ENCODE data around the gene INPP5J.
"Not testable (repeated sequence)": the region's sequence is repeated elsewhere in the genome, so short reads cannot be mapped to it uniquely, and the experiment has no call there.

The INPP5J gene, protein sequence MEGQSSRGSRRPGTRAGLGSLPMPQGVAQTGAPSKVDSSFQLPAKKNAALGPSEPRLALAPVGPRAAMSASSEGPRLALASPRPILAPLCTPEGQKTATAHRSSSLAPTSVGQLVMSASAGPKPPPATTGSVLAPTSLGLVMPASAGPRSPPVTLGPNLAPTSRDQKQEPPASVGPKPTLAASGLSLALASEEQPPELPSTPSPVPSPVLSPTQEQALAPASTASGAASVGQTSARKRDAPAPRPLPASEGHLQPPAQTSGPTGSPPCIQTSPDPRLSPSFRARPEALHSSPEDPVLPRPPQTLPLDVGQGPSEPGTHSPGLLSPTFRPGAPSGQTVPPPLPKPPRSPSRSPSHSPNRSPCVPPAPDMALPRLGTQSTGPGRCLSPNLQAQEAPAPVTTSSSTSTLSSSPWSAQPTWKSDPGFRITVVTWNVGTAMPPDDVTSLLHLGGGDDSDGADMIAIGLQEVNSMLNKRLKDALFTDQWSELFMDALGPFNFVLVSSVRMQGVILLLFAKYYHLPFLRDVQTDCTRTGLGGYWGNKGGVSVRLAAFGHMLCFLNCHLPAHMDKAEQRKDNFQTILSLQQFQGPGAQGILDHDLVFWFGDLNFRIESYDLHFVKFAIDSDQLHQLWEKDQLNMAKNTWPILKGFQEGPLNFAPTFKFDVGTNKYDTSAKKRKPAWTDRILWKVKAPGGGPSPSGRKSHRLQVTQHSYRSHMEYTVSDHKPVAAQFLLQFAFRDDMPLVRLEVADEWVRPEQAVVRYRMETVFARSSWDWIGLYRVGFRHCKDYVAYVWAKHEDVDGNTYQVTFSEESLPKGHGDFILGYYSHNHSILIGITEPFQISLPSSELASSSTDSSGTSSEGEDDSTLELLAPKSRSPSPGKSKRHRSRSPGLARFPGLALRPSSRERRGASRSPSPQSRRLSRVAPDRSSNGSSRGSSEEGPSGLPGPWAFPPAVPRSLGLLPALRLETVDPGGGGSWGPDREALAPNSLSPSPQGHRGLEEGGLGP

DNA sequence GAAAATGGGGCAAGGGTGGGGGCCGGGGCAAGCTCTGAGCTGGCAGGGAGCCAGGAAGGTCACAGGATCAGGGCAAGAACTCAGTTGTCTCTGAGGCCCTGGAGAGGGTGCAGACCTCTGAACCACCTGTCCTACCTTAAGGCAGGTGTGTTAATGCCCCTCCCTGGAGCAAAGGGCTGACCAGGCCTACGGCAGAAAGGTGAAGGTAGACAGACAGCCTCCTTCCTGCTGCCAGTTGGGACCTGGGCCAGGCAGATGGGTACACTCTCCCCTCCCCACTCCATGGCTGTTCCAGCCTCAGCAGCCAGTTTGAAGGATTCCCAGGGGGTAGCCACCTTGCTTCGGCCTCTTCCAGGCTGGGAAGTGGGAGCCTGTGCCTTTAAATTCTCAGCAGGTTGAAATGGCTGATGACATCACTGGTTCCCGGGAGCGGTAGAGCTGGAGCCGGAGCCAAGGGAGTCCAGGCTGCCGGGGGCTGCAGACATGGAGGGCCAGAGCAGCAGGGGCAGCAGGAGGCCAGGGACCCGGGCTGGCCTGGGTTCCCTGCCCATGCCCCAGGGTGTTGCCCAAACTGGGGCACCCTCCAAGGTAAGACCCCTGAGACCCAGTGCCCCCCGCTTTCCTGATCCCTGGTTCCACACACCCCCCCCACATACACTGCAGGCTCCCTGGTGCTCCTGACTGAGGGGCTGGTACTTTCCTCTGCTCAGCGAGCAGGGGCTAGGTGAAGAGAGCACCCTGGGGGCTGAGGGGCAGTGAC lies at the start of gene INPP5J:
INPP5J (plus strand) TSS at position 435 of the 760 bp plus-strand sequence; CDS start at position 484, 49 bp downstream.
- no peak for DNase-seq (ENCODE audit: low read depth)

DNA sequence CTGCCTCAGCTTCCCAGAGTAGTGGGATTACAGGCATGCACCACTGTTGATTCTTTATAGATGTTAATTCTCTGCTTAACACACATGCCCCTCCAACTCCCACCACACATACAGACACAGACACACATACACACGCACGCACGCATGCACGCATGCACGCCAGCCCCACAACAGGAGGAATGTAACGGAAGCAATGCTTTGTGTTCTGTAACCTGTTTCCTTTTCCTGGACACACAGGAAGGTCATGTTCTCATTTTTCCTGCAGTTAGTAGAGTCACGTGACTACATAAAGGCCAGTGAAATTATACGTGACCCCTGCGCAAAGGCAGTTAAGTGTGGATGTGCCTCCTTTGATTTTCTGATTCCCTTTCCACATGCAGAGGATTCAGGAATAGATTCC lies 49.6 kb upstream of the INPP5J start:
- DNase-seq (ENCODE audit: low read depth): not testable (repeated sequence)

- DNase-seq (ENCODE audit: low read depth): not testable (repeated sequence)
These were observed 49.1 kb upstream of the INPP5J start for GRCh38 chr22:31073545-31074145.

DNA sequence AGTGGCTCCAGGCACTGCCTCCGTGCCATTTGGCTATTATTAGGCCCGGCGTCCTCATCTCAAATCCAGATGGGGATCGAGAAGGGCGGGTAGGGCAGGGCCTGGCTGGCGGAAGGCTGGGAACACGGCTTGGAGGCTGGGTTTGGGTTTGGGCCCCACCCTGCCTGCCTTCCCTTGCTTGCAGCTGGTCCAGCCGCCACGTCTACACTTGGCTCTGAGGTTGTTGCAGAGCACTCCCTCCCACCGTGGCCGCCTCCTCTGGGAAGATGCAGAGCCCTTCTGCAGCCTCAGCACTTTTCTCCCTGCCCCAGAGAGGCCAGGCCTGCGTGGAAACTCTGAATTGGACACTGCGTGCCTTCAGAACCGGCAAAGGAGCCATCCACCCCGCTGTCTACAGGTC lies 46.8 kb upstream of the INPP5J start:
- no peak for DNase-seq (ENCODE audit: low read depth)

GRCh38 chr22:31077681-31078080 lies 45.1 kb upstream of the INPP5J start:
- DNase-seq (ENCODE audit: low read depth): no peak

GRCh38 chr22:31078389-31078788 lies 44.4 kb upstream of the INPP5J start:
- not testable (repeated sequence) for DNase-seq (ENCODE audit: low read depth)

GRCh38 chr22:31079095-31079642 lies 43.6 kb upstream of the INPP5J start:
- DNase-seq (ENCODE audit: low read depth): no peak

GRCh38 chr22:31080164-31080847 lies 42.5 kb upstream of the INPP5J start:
- DNase-seq (ENCODE audit: low read depth): no peak

DNA sequence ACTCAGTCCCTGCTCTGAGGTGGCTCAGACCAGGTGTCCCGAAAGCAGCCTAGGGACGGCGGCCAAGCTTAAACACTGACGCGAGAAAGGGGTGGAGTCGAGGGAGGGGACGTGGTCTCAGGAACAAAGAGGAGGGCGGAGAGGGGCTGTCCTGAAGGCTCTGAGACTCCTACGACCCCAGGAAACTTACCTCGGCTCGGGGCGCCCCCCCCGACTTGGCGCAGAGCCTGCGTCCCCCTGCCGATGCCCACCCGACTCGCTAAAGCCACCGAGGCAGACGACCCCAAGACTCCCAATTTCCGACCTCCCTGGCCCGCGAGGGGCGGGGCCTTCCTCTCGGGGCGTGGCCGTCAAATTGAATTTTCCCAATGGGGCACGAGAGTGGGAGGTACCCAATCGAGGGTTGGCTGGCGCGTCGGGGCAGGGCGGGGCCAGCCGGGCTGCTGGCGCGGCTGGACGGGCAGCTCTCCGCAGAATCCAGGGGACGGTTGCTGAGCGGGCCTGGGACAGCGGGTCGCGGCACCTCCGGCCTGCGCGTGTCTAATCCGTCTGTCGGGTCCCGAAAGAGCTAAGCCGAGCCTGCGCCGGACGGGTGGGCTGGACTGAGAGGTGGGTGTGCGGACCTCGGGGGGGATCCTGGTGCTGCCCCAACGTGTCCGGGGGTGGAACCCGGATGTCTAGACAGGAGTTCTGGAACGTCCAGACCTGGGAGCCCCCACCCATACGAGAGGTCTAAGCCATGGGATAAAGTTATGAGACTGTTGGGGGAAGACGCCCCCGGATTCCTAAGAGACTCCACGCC lies 41.7 kb upstream of the INPP5J start, which contains the start of gene SMTN:
SMTN (plus strand) TSS at position 471 of the 802 bp plus-strand sequence. CDS start 1,941 bp downstream, outside the sequence.
- DNase-seq (ENCODE audit: low read depth): peak; percentile 76

- no peak for DNase-seq (ENCODE audit: low read depth)
These were observed 40.7 kb upstream of the INPP5J start for GRCh38 chr22:31081963-31082605.

DNA sequence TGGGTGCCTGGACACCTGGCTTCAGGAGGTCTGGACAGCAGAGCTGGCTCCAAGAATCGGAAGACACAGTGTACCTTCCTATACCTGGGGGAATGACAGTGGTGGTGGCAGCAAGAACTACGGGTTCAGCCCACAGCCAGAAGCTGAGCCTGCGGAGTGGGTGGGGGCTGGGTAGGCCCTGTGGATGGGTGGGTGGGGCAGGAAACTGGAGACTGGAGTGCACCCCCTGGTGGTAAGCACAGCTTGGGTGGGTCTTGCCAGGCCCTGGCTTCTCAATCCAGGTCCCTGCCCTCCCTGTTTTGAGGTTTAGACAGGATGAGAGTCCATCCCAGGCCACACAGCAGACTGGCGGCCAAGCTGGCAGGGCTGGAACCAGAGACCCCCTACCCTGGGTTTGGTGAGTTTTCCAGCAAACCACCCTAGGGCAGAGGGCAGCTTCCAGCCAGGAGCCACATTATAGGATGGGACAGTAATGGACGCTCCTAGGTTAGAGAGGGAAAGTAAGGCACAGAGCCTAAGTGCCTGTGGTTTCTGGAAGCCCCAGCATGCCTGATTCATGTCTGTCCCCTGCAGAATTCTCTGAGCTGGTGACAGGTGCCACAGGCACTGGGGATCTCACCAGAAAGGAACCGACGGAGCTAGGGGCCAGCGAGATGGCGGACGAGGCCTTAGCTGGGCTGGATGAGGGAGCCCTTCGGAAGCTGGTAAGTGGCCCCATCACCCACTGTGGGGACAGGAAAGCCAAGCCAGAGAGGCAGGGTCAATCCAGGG lies 40.0 kb upstream of the INPP5J start:
- DNase-seq (ENCODE audit: low read depth): peak; percentile 43

GRCh38 chr22:31083377-31083768 lies 39.4 kb upstream of the INPP5J start:
- DNase-seq (ENCODE audit: low read depth): no peak

- DNase-seq (ENCODE audit: low read depth): no peak
These were observed 38.6 kb upstream of the INPP5J start for GRCh38 chr22:31083923-31084810.

GRCh38 chr22:31084811-31085492 lies 37.8 kb upstream of the INPP5J start:
- DNase-seq (ENCODE audit: low read depth): peak; percentile 76

GRCh38 chr22:31085493-31085824 lies 37.3 kb upstream of the INPP5J start:
- no peak for DNase-seq (ENCODE audit: low read depth)

GRCh38 chr22:31085928-31086327 lies 36.8 kb upstream of the INPP5J start:
- DNase-seq (ENCODE audit: low read depth): no peak
